Panc1 (cell line): ENCODE measurements around the gene PICALM. TPM values are rescaled to one million over a fixed set of nuclear protein-coding genes. Genes with fewer than 3 reads are reported as not detected.

Source experiments
- ATAC-seq: fragments of 200-7000 bp; cut with Tn5 transposase; 2 replicates; pipeline ENCODE4 v1.9.1; 2020; ENCODE audit warnings: mild to moderate bottlenecking, moderate library complexity
- BruUV-seq: library from RNA; stranded (reverse); fragments of 400-500 nt; replicated peaks from 2 replicates; lab custom pipeline; 2021; lab: Mats Ljungman, UMichigan
- CTCF ChIA-PET: fragments of 300-600 bp; sonication (Branson Sonifier 250); formaldehyde crosslinking; loops from one replicate; lab custom pipeline; 2022; ENCODE audit warnings: antibody characterized with exemption; lab: Charles Lee
- POLR2A ChIA-PET: fragments of 300-600 bp; sonication (Branson Sonifier 250); formaldehyde crosslinking; loops from one replicate; lab custom pipeline; 2022; ENCODE audit warnings: antibody characterized with exemption; lab: Charles Lee
- DNase-seq: peaks from one replicate; pipeline ENCODE4 v3.0.0-alpha.2; 2010; ENCODE audit warnings: low read depth, low spot score
- H3K27ac ChIP-seq: 2 replicates; pipeline ENCODE4 v1.5.1; 2011; ENCODE audit warnings: mild to moderate bottlenecking, low read length, inconsistent platforms
- H3K27me3 ChIP-seq: fragments of 200-500 bp; sonication (Bioruptor generic); 2 replicates; pipeline ENCODE4 v1.6.0; 2014; ENCODE audit warnings: low read length, inconsistent platforms; ENCODE audit not compliant: control insufficient read depth, insufficient read depth
- H3K36me3 ChIP-seq: fragments of 200-500 bp; sonication (Bioruptor generic); 2 replicates; pipeline ENCODE4 v1.5.1; 2014; ENCODE audit warnings: inconsistent platforms, mild to moderate bottlenecking, low read length, moderate library complexity; ENCODE audit not compliant: control insufficient read depth, insufficient read depth
- H3K4me1 ChIP-seq: 2 replicates; pipeline ENCODE4 v1.5.1; 2011; ENCODE audit warnings: inconsistent platforms, mild to moderate bottlenecking, low read length, moderate library complexity; ENCODE audit not compliant: control insufficient read depth, insufficient read depth
- H3K4me3 ChIP-seq, 2 experiments: 2 replicates each; pipeline ENCODE4 v1.5.1; 2011 to 2012; ENCODE audit warnings: low read depth in 2 of 2, low read length in 2 of 2, mild to moderate bottlenecking in 2 of 2, inconsistent platforms in 1 of 2, moderate library complexity in 1 of 2
- H3K9me3 ChIP-seq: fragments of 200-500 bp; sonication (Bioruptor generic); 2 replicates; pipeline ENCODE4 v1.5.1; 2014; ENCODE audit warnings: low read depth, mild to moderate bottlenecking, inconsistent platforms, low read length, moderate library complexity; ENCODE audit not compliant: control insufficient read depth, insufficient read depth
- POLR2AphosphoS5 ChIP-seq: IDR thresholded peaks from 2 replicates; pipeline ENCODE4 v1.6.1; 2012; ENCODE audit warnings: mild to moderate bottlenecking, low read depth, low read length, moderate library complexity
- SIN3A ChIP-seq: IDR thresholded peaks from 2 replicates; pipeline ENCODE4 v1.6.1; 2012; ENCODE audit warnings: low read depth, mild to moderate bottlenecking, low read length, moderate library complexity, borderline replicate concordance; ENCODE audit not compliant: insufficient read depth
- TCF7L2 ChIP-seq: IDR thresholded peaks from 2 replicates; pipeline ENCODE4 v1.6.1; 2011; ENCODE audit warnings: mild to moderate bottlenecking, low read depth, low read length, inconsistent platforms
- in situ Hi-C: cut with HindIII; loops from 2 replicates; pipeline ENCODE4 v1.10.0; 2016; ENCODE audit warnings: low sequenced_read_pairs, low pct_unique_long_range_greater_than_20kb
- intact Hi-C: fragments of 100-400 bp; cut with micrococcal nuclease; formaldehyde crosslinking; loops from one replicate; pipeline ENCODE4 v1.10.0; 2022; ENCODE audit not compliant: unreplicated experiment
- total RNA-seq: library from RNA; stranded (reverse); gene quantifications from one replicate; pipeline ENCODE4 v1.2.1, GENCODE V29; 2021; ENCODE audit not compliant: unreplicated experiment
- TF ChIP-seq, protein P1 (sequence below): fragments of 450-650 bp; IDR thresholded peaks from 2 replicates; pipeline ENCODE4 v1.5.1; 2017; ENCODE audit warnings: mild to moderate bottlenecking
- TF ChIP-seq, protein P2 (sequence below), 2 experiments: IDR thresholded peaks; 2 replicates each; pipeline ENCODE4 v1.6.1; 2011 to 2012; ENCODE audit warnings: low read depth in 2 of 2, control low read depth in 1 of 2, low read length in 1 of 2, mild to moderate bottlenecking in 1 of 2, moderate library complexity in 1 of 2; ENCODE audit not compliant: insufficient read depth in 1 of 2

PICALM gene
- total RNA-seq, 1 experiment from 2014 or later, result 153 TPM

DNA sequence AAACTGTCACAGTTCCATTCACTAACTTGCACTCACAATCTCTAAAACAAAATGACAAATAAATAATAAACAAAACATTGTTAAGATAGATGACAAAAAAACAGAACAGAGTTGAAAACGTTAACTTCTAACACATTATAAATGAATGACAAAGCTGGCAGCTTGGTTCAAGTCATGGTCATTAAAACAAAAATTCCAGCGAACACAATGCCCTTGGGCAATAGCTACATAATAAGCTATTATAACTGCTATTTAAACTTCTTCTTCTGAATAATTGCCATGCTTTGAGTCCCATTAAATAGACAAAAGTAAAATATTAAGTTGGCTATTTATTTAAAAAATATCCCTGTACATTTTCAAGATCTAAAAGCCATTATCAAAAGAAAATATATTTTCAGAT lies 54.7 kb downstream of the PICALM start:
- POLR2A ChIA-PET, result no interaction called here
- intact Hi-C loops (no loop called here), in situ Hi-C loops (no loop called here)
- ATAC-seq, result no peak
- H3K27ac ChIP-seq, result no peak overlapping the region
- H3K9me3 ChIP-seq, result no peaks in the 10 kb centered on the region
- TF ChIP-seq SIN3A (no peak), POLR2AphosphoS5 (no peak), TCF7L2 (no peak)
- TF ChIP-seq, protein P1, sequence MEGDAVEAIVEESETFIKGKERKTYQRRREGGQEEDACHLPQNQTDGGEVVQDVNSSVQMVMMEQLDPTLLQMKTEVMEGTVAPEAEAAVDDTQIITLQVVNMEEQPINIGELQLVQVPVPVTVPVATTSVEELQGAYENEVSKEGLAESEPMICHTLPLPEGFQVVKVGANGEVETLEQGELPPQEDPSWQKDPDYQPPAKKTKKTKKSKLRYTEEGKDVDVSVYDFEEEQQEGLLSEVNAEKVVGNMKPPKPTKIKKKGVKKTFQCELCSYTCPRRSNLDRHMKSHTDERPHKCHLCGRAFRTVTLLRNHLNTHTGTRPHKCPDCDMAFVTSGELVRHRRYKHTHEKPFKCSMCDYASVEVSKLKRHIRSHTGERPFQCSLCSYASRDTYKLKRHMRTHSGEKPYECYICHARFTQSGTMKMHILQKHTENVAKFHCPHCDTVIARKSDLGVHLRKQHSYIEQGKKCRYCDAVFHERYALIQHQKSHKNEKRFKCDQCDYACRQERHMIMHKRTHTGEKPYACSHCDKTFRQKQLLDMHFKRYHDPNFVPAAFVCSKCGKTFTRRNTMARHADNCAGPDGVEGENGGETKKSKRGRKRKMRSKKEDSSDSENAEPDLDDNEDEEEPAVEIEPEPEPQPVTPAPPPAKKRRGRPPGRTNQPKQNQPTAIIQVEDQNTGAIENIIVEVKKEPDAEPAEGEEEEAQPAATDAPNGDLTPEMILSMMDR, result no peak
- TF ChIP-seq, protein P2, sequence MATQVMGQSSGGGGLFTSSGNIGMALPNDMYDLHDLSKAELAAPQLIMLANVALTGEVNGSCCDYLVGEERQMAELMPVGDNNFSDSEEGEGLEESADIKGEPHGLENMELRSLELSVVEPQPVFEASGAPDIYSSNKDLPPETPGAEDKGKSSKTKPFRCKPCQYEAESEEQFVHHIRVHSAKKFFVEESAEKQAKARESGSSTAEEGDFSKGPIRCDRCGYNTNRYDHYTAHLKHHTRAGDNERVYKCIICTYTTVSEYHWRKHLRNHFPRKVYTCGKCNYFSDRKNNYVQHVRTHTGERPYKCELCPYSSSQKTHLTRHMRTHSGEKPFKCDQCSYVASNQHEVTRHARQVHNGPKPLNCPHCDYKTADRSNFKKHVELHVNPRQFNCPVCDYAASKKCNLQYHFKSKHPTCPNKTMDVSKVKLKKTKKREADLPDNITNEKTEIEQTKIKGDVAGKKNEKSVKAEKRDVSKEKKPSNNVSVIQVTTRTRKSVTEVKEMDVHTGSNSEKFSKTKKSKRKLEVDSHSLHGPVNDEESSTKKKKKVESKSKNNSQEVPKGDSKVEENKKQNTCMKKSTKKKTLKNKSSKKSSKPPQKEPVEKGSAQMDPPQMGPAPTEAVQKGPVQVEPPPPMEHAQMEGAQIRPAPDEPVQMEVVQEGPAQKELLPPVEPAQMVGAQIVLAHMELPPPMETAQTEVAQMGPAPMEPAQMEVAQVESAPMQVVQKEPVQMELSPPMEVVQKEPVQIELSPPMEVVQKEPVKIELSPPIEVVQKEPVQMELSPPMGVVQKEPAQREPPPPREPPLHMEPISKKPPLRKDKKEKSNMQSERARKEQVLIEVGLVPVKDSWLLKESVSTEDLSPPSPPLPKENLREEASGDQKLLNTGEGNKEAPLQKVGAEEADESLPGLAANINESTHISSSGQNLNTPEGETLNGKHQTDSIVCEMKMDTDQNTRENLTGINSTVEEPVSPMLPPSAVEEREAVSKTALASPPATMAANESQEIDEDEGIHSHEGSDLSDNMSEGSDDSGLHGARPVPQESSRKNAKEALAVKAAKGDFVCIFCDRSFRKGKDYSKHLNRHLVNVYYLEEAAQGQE (IDR thresholded peaks at IDR 0.05; ENCODE audit: insufficient read depth in 1 of 2, low read depth in 2 of 2, low read length in 1 of 2), result no peak
- CTCF ChIA-PET, result no interaction called here
- H3K27me3 ChIP-seq, result no peaks in the 10 kb centered on the region
- peaks cover 35% of the 10 kb centered on the region for H3K36me3 ChIP-seq
- H3K4me1 ChIP-seq, result peaks cover 4% of the 10 kb centered on the region; the same call in 1 of the 2 replicates
- no peak for DNase-seq
- no TSS peak for BruUV-seq
- no peak overlapping the region for H3K4me3 ChIP-seq

DNA sequence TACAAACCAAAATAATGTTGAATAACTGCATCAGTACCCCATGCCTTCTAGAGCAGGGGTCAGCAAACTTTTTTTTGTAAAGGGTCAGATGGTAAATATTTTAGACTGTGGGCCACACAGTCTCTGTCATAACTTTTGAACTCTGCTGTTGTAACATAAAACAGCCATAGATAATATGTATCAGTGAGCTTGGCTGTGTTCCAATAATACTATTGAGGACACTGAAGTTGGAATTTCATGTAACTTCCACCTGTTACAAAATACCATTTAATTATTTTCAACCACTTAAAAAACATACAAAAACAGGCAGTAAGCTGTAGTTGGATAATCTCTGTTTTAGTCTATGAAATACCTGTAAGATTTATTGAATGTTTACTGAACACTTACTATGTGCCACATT lies 55.2 kb downstream of the PICALM start:
- no peak overlapping the region for H3K27ac ChIP-seq
- no peak overlapping the region for H3K4me3 ChIP-seq
- no peaks in the 10 kb centered on the region for H3K9me3 ChIP-seq
- H3K27me3 ChIP-seq, result no peaks in the 10 kb centered on the region
- no peak for TF ChIP-seq POLR2AphosphoS5
- TF ChIP-seq, protein P1, result no peak
- TF ChIP-seq, protein P2 (IDR thresholded peaks at IDR 0.05; ENCODE audit: insufficient read depth in 1 of 2, low read depth in 2 of 2, low read length in 1 of 2), result no peak
- no peak for TF ChIP-seq TCF7L2
- TF ChIP-seq SIN3A, result no peak
- DNase-seq, result no peak
- H3K36me3 ChIP-seq, result peaks cover 33% of the 10 kb centered on the region
- intact Hi-C loops, result no loop called here
- ChIA-PET CTCF (no interaction called here), POLR2A (no interaction called here)
- peaks cover 4% of the 10 kb centered on the region; the same call in 1 of the 2 replicates for H3K4me1 ChIP-seq
- BruUV-seq, result no TSS peak
- in situ Hi-C loops, result no loop called here
- no peak for ATAC-seq
